Loucy (cell line): ENCODE results near the gene KRT13.

Experiments
- H2AFZ ChIP-seq: fragments of 200-600 bp; sonication (generic); 2 replicates; pipeline ENCODE4 v1.6.0; 2016; ENCODE audit warnings: antibody characterized with exemption, mild to moderate bottlenecking, low read length, moderate library complexity
- H3F3A ChIP-seq: fragments of 200-600 bp; 2 replicates; pipeline ENCODE4 v1.6.0; 2016; ENCODE audit warnings: antibody characterized with exemption, low read depth, mild to moderate bottlenecking
- H3K27me3 ChIP-seq: fragments of 200-600 bp; sonication (generic); 2 replicates; pipeline ENCODE4 v1.6.1; 2014; ENCODE audit warnings: low read length, mild to moderate bottlenecking; ENCODE audit not compliant: insufficient read depth, poor library complexity, severe bottlenecking
- H3K36me3 ChIP-seq: fragments of 200-600 bp; sonication (generic); 2 replicates; pipeline ENCODE4 v1.6.1; 2016; ENCODE audit warnings: low read length; ENCODE audit not compliant: insufficient read depth
- H3K4me1 ChIP-seq: fragments of 200-600 bp; sonication (generic); 2 replicates; pipeline ENCODE4 v1.5.1; 2014; ENCODE audit warnings: low read length, mild to moderate bottlenecking; ENCODE audit not compliant: insufficient read depth, poor library complexity, severe bottlenecking
- H3K4me2 ChIP-seq: fragments of 200-600 bp; sonication (generic); 2 replicates; pipeline ENCODE4 v1.6.0; 2014; ENCODE audit warnings: antibody characterized with exemption, low read length, low read depth, mild to moderate bottlenecking; ENCODE audit not compliant: poor library complexity, severe bottlenecking
- H3K4me3 ChIP-seq: fragments of 200-600 bp; sonication (generic); 2 replicates; pipeline ENCODE4 v1.5.1; 2014; ENCODE audit warnings: low read length, mild to moderate bottlenecking, mixed read lengths; ENCODE audit not compliant: poor library complexity, severe bottlenecking
- H3K79me2 ChIP-seq: fragments of 200-600 bp; sonication (generic); 2 replicates; pipeline ENCODE4 v1.6.1; 2014; ENCODE audit warnings: low read length; ENCODE audit not compliant: insufficient read depth
- H3K9ac ChIP-seq: fragments of 200-600 bp; sonication (generic); 2 replicates; pipeline ENCODE4 v1.6.0; 2014; ENCODE audit warnings: mild to moderate bottlenecking, low read depth, low read length, moderate library complexity; ENCODE audit not compliant: poor library complexity, severe bottlenecking
- H3K9me2 ChIP-seq: fragments of 200-600 bp; sonication (generic); replicated peaks from 2 replicates; pipeline ENCODE4 v1.6.1; 2016; ENCODE audit warnings: low read depth, low read length, mixed read lengths
- H3K9me3 ChIP-seq: fragments of 200-600 bp; sonication (generic); 2 replicates; pipeline ENCODE4 v1.6.1; 2014; ENCODE audit warnings: mild to moderate bottlenecking, antibody characterized with exemption, low read length, low read depth; ENCODE audit not compliant: insufficient read depth
- H4K20me1 ChIP-seq: fragments of 200-600 bp; sonication (generic); 2 replicates; pipeline ENCODE4 v1.6.0; 2014; ENCODE audit warnings: antibody characterized with exemption, low read length, mild to moderate bottlenecking; ENCODE audit not compliant: insufficient read depth, poor library complexity, severe bottlenecking
- EZH2phosphoT487 ChIP-seq: fragments of 200-600 bp; IDR thresholded peaks from 2 replicates; pipeline ENCODE4 v1.6.1; 2018; ENCODE audit warnings: antibody characterized with exemption, mild to moderate bottlenecking, moderate library complexity, borderline replicate concordance
- TF ChIP-seq, protein P1 (sequence below): fragments of 200-600 bp; sonication (generic); conservative IDR thresholded peaks from 2 replicates; pipeline ENCODE4 v1.5.1; 2014; ENCODE audit warnings: mild to moderate bottlenecking, antibody characterized with exemption, low read length

Gene KRT13

DNA sequence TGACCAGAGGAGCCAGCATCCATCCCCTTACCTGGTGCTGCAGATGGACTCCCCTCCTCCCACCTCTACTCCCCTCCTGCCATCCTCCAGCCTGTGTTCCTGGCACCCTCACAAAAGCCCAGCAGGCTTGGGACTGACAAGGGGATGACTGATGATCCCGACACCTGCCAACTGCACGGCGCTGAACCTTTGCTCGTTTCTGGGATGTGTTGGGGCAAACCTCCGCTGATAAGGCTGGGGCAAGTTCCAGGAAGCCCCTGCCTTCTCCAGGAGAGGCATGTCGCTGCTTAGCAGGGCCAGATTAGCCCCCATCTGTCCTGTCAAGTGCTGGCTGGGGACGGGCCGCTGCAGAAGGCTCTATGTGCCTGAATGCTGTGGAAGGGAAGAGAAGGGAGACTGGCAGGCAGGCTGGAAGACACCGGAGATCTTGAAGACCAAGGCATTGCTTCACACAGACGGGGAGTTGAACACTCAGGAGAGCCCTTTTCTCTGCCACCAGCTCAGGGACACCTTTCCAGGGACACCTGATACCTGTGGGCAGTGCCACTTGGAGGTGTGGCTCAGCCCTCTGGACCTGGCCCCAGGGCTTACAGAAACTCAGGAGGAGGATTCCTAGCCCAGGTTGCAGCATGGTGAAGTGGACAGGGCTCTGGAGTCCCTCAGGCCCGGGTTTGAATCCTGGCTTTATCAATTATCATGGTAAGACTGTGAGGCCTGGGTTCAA, 14.3 kb upstream of the KRT13 start:
- H3K79me2 ChIP-seq = no peaks in the 10 kb centered on the region
- H3K4me1 ChIP-seq = no peaks in the 10 kb centered on the region
- H3K9me3 ChIP-seq = no peaks in the 10 kb centered on the region
- TF ChIP-seq, protein P1, sequence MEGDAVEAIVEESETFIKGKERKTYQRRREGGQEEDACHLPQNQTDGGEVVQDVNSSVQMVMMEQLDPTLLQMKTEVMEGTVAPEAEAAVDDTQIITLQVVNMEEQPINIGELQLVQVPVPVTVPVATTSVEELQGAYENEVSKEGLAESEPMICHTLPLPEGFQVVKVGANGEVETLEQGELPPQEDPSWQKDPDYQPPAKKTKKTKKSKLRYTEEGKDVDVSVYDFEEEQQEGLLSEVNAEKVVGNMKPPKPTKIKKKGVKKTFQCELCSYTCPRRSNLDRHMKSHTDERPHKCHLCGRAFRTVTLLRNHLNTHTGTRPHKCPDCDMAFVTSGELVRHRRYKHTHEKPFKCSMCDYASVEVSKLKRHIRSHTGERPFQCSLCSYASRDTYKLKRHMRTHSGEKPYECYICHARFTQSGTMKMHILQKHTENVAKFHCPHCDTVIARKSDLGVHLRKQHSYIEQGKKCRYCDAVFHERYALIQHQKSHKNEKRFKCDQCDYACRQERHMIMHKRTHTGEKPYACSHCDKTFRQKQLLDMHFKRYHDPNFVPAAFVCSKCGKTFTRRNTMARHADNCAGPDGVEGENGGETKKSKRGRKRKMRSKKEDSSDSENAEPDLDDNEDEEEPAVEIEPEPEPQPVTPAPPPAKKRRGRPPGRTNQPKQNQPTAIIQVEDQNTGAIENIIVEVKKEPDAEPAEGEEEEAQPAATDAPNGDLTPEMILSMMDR = no peak
- TF ChIP-seq EZH2phosphoT487 = no peak
- no peak overlapping the region for H3K4me2 ChIP-seq
- H3K27me3 ChIP-seq = no peaks in the 10 kb centered on the region
- no peaks in the 10 kb centered on the region for H3K36me3 ChIP-seq
- no peak overlapping the region for H3K9ac ChIP-seq
- no peaks in the 10 kb centered on the region for H3F3A ChIP-seq
- H4K20me1 ChIP-seq = no peaks in the 10 kb centered on the region
- no peak overlapping the region for H3K4me3 ChIP-seq
- H3K9me2 ChIP-seq = no peaks in the 10 kb centered on the region
- no peak overlapping the region for H2AFZ ChIP-seq

DNA sequence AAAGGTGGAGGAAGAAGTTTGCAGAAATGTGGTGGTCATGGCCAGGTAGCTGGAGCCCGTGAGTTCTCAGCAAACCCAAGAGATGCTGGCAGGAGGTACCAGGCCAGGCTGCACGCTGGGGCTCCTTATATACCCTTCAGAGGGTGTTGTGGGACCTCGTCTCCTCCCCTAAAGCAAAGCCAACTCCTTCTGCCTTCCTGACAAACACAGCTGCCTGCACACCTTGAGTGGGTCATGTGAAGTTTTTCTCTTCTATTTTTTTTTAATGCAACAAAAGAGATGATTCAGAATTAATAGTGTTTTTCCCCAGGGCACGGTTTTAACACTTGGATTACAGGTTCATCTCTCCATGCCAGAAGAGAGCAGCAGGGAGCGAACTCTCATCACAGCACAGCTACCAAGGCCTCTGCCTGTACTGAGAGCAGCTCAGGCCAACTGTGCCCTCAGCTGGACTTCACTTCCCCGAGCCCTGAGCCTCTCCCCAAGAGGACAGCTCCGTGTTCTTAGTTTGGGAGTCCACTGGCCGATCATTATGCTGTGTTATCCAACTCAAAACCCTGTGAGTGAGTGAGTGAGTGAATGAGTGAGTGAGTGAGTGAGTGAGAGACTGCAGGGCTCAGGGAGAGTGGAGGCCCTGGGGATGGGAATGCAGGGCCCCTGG, 13.5 kb upstream of the KRT13 start, which contains the start of gene KRT15:
Gene KRT15, minus strand, starts transcription at position 102 of the 661 bp plus-strand sequence. Its CDS starts 63 bp downstream, at position 39.
- H3K79me2 ChIP-seq = no peaks in the 10 kb centered on the region
- no peak within 1 kb of the TSS for H3K4me2 ChIP-seq
- no peaks in the 10 kb centered on the region for H3K36me3 ChIP-seq
- H3F3A ChIP-seq = no peaks in the 10 kb centered on the region
- H3K4me3 ChIP-seq = no peak within 1 kb of the TSS
- H4K20me1 ChIP-seq = no peaks in the 10 kb centered on the region
- H3K27me3 ChIP-seq = no peaks in the 10 kb centered on the region
- no peaks in the 10 kb centered on the region for H3K9me3 ChIP-seq
- no peaks in the 10 kb centered on the region for H3K4me1 ChIP-seq
- H2AFZ ChIP-seq = no peak within 1 kb of the TSS
- TF ChIP-seq EZH2phosphoT487 = no peak
- TF ChIP-seq, protein P1 = no peak
- H3K9ac ChIP-seq = no peak within 1 kb of the TSS
- no peaks in the 10 kb centered on the region for H3K9me2 ChIP-seq

- no peaks in the 10 kb centered on the region for H3K79me2 ChIP-seq
- H3K9ac ChIP-seq = no peak overlapping the region
- no peak overlapping the region for H3K4me3 ChIP-seq
- no peaks in the 10 kb centered on the region for H3K36me3 ChIP-seq
- H2AFZ ChIP-seq = no peak overlapping the region
- H3K4me2 ChIP-seq = no peak overlapping the region
- no peaks in the 10 kb centered on the region for H3K9me3 ChIP-seq
- no peaks in the 10 kb centered on the region for H3K4me1 ChIP-seq
- H4K20me1 ChIP-seq = no peaks in the 10 kb centered on the region
- no peaks in the 10 kb centered on the region for H3F3A ChIP-seq
- TF ChIP-seq, protein P1 = no peak
- no peak for TF ChIP-seq EZH2phosphoT487
- H3K9me2 ChIP-seq = no peaks in the 10 kb centered on the region
- no peaks in the 10 kb centered on the region for H3K27me3 ChIP-seq
Observed at GRCh38 chr17:41518031-41518430, 12.6 kb upstream of the KRT13 start.
